Peyer's patch (tissue), 4 donors: Measurements from ENCODE around the gene EIF4EBP3.

Experiments
- POLR2A ChIP-seq, 2 donors: fragments of 450-650 bp; IDR thresholded peaks; one replicate each; pipeline ENCODE4 v1.5.1; 2017; ENCODE audit warnings: antibody characterized with exemption in 2 of 2, mild to moderate bottlenecking in 2 of 2, moderate library complexity in 2 of 2
- TF ChIP-seq, protein P1 (sequence below), 6 experiments: fragments of 450-650 bp in 4 of 6; fragments of 200-600 bp in 2 of 6; sonication (generic) in 1 of 6; IDR thresholded peaks; one replicate each; pipeline ENCODE4 v1.5.1; 2017 to 2019; ENCODE audit warnings: antibody characterized with exemption in 6 of 6, mild to moderate bottlenecking in 3 of 6, moderate library complexity in 1 of 6

DNA sequence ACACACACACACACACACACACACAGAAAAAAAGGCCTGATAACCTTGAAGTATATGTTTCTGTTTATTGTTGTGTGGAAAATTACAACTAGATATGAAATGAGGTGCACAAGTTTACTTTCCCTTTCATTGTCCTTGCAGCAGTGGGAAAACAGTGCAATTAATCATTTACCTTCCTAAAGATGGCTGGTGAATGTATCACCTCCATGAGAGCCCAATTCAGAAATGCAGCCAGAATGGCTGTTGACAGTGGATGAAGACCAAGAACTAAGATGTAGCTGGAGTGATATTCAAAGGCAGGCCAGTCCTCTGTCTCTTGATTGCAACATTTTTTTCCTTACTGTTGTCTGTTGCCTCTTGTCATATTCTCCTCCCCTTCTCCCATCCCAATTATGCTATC, 49.6 kb upstream of the EIF4EBP3 start:
- TF ChIP-seq, protein P1, sequence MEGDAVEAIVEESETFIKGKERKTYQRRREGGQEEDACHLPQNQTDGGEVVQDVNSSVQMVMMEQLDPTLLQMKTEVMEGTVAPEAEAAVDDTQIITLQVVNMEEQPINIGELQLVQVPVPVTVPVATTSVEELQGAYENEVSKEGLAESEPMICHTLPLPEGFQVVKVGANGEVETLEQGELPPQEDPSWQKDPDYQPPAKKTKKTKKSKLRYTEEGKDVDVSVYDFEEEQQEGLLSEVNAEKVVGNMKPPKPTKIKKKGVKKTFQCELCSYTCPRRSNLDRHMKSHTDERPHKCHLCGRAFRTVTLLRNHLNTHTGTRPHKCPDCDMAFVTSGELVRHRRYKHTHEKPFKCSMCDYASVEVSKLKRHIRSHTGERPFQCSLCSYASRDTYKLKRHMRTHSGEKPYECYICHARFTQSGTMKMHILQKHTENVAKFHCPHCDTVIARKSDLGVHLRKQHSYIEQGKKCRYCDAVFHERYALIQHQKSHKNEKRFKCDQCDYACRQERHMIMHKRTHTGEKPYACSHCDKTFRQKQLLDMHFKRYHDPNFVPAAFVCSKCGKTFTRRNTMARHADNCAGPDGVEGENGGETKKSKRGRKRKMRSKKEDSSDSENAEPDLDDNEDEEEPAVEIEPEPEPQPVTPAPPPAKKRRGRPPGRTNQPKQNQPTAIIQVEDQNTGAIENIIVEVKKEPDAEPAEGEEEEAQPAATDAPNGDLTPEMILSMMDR (IDR thresholded peaks at IDR 0.05) = no peak
- no peak for TF ChIP-seq POLR2A (IDR thresholded peaks at IDR 0.05)
